GDM1 (cell line): ENCODE results near the gene LTF.

Experiments
- DNase-seq: peaks from one replicate; lab custom pipeline; 2025; lab: John Stamatoyannopoulos, UW

The LTF gene

DNA sequence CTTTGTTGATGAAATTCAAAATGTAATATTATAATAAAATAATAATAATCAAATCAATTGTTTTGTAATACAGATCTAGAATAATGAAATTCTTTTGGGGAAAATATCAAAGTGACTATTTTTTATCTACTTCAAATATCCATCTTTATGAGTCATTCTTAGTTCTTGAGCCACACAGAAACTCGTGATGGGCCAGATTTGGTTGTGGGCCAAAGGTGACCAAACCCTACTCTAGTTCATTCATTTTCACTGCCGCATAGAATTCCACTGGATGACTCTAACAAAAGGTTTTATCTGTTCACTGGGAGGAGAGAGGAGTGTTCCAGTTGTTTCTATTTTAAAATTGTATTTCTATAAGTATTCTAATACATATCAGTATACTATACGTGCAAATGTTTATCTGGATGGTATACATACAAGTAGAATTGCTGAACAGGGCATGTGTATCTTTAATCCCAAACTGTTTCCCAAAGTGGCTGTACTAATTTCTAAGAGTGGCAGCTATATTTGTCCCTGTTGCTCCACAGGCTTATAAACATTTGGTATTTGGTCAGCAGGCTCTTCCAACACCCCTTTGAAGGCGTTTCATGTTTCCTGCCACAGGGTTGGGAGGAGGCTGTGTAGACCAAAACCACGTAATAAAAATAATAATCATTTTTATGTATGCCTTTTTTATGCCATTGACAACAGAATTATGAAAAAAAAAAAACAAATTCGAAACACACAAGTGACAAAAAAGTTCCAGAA is 25.8 kb upstream of the LTF start:
- no peak for DNase-seq

- DNase-seq: no peak
Observed at GRCh38 chr3:46489875-46490274, 25.2 kb upstream of the LTF start.

DNA sequence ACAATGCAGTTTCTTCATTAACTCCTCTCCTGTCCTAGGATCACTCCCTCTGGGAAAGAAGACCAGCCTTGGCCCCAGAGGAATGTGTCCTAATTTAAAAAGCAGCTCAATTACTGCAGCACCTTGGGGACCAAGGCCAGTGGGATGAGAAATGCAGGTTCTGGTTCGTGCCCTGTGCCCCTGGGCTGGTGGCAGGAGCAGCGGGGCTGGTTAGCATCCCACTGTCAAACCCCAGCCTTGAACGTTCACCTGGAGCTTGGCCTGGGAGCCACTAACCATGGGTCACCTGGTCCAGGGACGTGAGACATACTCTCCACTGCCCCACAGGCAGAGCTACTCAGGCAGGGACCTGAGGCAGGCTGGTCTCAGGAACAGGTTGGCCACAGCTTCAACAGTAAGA is 24.7 kb upstream of the LTF start:
- no peak for DNase-seq

DNA sequence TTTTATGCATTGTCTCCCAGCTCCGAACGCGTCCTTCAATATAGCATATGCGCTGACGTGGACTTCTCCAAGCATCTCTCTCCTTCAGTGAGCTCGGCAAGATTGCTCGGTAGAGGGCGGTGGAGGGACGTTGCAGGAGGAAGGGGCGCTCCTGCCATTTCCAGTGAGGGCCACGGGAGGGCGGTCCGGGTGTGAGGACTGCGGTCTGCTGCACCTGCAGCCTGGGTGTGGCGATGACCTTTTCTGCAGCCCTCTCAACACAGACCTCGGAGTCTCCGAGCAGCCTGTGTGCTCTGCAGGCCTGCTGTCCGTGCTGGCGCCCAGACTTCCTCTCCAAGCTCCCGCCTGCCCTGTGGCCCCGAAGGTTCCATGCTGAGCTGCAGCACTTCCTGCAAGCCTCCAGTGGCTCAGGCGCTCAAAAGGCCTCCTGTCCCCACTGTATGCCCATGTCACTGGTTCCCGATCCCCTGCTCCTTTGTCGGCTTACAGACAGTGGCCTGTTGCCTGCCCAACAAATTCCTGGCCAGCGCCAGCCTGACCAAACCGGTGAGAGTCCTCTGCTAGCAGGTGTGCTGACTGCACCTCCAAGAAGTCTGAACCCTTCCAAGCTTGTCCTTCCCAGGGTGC is 24.1 kb upstream of the LTF start:
- DNase-seq: peak; percentile 82

DNA sequence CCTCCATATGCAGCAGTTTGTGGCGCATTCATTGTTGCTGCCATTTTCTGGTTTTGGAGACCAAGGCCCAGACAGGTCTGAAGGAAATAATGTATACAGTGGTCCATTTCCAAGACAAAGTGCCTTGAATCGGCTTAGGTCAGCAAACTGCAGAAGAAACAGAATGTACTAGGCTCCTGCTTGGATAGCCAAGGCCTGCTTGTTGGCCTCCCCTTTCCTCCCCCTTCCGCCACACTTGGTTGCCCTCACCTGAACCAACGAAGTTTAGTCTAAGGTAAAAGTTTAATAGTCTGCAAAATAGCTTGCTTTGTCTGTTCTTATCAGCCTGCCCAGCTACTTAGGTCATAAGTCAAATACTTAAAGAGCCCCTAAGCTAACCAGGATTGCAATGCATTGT is 21.1 kb upstream of the LTF start:
- no peak for DNase-seq

GRCh38 chr3:46484911-46485778 is 20.4 kb upstream of the LTF start:
- DNase-seq: no peak

DNA sequence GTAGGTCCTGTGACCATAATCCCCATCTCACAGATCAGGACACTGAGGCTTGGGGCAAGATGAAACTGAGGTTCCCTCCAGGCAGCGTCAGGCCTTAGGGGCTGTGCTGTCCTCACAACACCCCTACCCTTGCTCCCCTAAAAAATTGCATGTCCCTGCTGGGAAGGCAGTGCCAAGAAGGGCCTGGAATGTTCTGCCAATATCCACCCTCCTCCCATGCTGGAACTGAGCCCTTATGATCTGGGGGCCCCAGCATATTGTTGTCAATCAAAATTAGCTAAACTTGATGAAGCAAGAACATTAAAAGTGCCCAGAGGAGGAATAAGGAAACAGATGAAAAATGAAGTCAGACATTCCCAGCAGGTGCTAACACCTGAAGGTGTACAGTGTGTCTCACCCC is 19.7 kb upstream of the LTF start:
- DNase-seq: no peak

- no peak for DNase-seq
Observed at GRCh38 chr3:46483825-46484224, 19.1 kb upstream of the LTF start.

GRCh38 chr3:46482632-46483350 is 18.1 kb upstream of the LTF start:
- DNase-seq: no peak

GRCh38 chr3:46481636-46482035 is 16.9 kb upstream of the LTF start:
- DNase-seq: no peak

DNA sequence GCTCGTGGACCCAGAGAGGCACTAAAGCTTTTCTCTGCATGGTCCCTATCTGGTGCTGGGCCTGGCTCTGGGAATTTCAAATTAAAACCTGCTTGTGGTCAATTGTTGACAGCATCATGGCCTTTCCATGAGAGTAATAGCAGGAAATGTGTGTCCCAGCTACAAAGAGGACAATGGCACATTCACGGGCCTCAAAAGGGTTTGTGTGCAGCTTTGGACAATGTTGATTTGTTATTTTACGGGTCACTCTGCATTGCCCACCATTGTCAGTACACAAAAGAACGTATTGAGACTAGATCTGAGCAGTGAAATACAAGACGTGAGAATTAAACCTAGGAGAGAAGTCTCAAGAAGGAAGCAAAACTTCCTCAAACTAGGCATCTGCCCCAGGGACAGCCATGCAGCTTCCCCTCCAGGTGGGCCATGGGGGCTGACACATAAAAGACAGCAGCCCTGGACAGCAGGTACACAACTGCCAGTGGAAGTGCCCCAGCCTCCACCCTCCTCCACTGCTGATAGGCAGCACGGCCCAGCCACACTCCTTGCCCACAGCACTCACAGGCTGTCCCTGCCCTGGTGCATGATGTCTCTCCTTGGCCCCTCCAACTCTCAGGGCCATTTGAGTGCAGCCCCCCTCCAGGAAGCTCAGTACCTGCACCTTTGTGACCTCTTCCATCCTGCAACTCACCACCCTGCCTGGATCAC is 15.9 kb upstream of the LTF start:
- DNase-seq: no peak

DNA sequence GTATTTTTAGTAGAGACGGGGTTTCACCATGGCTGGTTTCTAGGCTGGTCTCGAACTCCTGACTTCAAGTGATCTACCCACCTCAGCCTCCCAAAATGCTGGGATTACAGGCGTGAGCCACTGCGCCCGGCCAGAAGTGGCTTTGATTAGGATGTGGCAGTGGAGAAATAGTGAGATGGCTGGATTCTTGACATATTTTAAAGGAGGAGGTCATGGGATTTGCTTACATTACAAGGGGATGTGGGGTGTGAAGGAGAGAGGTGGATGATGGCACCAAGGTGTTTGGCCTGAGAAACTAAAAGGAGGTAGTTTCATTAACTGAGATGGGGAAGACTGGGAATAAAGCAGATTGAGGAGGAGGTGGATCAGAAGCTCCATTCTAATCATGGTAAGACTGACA is 15.0 kb upstream of the LTF start:
- no peak for DNase-seq

- DNase-seq: no peak
Observed at GRCh38 chr3:46479021-46479420, 14.3 kb upstream of the LTF start.

- DNase-seq: no peak
Observed at GRCh38 chr3:46478341-46478740, 13.6 kb upstream of the LTF start.

- DNase-seq: no peak
Observed at GRCh38 chr3:46477756-46478155, 13.1 kb upstream of the LTF start.

DNA sequence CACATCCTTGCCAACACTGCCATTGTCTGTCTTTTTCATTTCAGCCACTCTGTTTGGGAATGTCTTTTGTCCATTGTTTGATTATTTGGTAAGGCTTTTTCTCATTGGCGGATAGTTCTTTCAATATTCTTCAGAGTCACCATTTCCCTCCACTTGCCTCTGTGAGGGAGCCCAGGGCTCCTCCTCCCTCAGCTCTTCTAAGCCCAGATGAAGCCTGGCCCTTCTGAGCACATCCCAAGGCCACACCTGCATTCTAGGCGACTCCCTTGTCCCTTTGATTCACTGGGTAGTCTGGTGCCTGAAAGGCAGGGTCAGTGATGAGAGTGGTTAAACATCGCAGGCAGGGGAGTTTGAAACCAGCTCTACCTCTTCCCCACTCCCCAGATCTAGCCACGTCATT is 12.4 kb upstream of the LTF start:
- DNase-seq: no peak

DNA sequence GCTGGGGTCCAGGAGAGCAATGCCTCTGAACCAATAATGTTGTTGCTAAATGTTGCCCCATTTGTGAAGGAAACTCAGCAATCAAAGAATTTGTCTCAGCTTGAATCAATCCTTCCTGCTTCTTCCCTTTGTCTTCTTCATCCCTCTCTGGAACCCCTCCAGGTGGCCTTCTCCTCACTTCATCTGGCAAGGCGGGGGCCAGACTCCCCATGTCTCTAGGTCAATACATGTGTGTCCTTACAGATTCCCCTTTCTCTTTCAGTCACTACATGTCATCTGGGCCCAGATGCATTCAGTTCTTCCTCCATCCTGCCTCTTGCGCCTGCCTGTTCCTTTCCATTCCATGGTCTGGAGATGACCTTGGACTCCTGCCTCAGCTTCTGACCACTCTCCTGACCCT is 8.0 kb upstream of the LTF start:
- DNase-seq: no peak

GRCh38 chr3:46471371-46471914 is 6.7 kb upstream of the LTF start:
- DNase-seq: no peak

DNA sequence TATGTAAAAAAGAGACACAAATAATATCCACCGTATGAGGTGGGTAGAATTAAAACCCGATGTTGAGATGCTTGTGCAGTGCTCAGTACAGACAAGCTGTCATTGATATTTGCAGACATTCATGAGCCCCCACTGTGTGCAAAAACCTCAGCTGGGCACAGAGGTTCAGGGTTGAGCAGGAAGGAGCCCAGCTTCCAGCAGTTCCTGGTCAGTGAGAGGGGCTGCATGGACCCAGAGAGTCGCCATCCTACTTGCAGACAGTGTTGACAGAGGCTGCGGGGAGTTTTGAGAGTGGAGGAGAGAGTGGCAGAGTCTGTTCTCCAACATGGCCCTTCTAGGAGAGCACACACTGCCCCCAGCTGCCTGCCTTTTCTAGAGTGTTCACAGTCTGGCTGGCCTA is 6.1 kb upstream of the LTF start:
- no peak for DNase-seq

GRCh38 chr3:46469680-46470357 is 5.1 kb upstream of the LTF start:
- no peak for DNase-seq
